AG09319 (cell line): Measurements from ENCODE around the gene SNX14.
"Not testable (repeated sequence)": the region's sequence is repeated elsewhere in the genome, so short reads cannot be mapped to it uniquely, and the experiment has no call there.

Experiments
- DNase-seq: peaks from one replicate; pipeline ENCODE4 v3.0.0-alpha.2; 2010; ENCODE audit warnings: low read depth; ENCODE audit errors: extremely low read depth
- CTCF ChIP-seq: IDR thresholded peaks from 2 replicates; pipeline ENCODE4 v1.5.1; 2011; ENCODE audit warnings: low read depth, mild to moderate bottlenecking, inconsistent platforms, low read length, moderate library complexity

SNX14 gene

DNA sequence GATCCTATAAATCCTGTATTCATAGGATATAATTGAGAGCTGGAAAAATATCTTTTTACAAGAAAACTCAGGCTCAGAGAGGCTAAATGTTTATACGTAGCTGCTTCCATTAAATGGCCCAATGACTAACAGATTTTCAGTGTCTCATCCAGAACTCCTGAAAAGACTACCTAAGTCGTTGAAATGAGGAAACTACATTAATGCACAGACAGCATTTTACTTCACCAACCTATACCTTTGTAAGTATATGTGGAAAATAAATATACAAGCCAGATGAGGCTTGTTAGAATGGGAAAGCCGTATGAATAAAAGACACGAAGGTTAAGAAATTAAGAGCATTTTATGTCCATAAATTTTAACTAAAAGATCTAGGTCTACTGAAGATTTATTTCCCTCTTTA is 8.4 kb upstream of the SNX14 start:
- no peak for DNase-seq
- no peak for TF ChIP-seq CTCF

DNA sequence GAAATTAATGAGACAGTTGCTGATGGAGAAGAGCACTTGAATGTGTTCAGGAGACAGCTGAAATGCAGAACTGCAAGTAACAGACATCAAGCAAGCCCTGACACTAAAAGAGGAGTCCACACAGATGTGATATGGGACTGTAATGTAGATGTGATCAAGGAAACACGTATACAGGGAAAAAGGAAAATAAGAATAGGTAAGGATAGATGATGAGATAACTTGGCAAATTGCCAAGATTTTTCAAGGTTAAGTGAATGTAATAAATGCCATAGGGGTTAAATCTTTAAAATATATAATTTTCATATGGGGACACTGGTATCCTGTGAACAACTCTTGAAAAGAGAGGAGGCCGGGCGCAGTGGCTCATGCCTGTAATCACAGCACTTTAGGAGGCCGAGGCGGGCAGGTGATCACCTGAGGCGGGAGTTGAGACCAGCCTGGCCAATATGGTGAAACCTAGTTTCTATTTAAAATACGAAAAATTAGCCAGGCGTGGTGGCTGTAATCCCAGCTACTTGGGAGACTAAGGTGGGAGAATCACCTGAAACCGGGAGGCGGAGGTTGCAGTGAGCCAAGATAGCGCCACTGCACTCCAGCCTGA is 7.2 kb upstream of the SNX14 start:
- DNase-seq: no peak
- TF ChIP-seq CTCF: no peak

- DNase-seq: no peak
- TF ChIP-seq CTCF: no peak
Observed at GRCh38 chr6:85594197-85594930, 706 bp upstream of the SNX14 start.

GRCh38 chr6:85592033-85592432 is 1.6 kb downstream of the SNX14 start:
- TF ChIP-seq CTCF: no peak
- no peak for DNase-seq

- DNase-seq: no peak
- TF ChIP-seq CTCF: no peak
Observed at GRCh38 chr6:85591207-85591606, 2.5 kb downstream of the SNX14 start.

DNA sequence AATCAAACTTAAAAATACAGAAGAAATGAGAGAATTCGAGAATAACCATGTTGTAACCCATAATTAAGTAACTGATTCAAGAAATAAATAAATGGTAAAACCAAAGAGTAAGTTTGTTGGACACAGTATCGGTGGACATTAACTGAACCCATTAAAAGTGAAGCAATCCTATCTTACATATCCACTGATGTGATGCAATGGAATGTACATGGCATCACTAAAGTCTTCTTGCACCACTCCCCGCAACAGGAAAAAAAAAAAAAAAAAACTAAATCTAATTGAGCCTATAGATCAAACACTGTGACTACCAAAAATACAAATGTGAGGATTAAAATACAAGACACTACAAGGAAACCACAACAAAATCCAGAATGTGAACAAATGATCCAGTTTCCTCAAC is 7.9 kb downstream of the SNX14 start:
- TF ChIP-seq CTCF: no peak
- no peak for DNase-seq

DNA sequence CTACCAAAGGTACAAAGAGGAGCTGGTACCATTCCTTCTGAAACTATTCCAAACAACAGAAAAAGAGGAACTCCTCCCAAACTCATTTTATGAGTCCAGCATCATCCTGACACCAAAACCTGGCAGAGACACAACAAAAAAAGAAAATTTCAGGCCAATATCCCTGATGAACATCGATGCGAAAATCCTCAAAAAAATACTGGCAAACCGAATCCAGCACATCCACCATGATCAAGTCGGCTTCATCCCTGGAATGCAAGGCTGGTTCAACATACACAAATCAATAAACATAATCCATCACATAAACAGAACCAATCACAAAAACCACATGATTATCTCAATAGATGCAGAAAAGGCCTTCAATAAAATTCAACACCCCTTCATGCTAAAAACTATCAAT is 10.8 kb downstream of the SNX14 start:
- not testable (repeated sequence) for DNase-seq

DNA sequence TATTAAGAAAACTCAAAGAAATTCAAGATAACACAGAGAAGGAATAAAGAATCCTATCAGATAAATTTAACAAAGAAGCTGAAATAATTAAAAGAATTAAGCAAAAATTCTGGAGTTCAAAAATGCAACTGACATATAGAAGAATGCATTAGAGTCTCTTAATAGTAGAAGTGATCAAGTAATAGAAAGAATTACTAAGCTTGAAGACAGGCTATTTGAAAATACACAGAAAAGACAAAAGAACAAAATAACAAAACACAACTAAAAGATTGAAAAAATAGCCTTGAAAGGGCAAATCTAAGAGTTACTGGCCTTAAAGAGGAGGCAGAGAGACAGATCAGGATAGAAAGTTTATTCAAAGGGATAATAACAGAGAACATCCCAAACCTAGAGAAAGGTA is 12.1 kb downstream of the SNX14 start:
- no peak for TF ChIP-seq CTCF
- DNase-seq: no peak
